Measurements from ENCODE around the gene SDE2. TPM values are rescaled to one million over a fixed set of nuclear protein-coding genes. Genes with fewer than 3 reads are reported as not detected.

SDE2 gene
- total RNA-seq, 2 experiments from 2014 or later = 17.2 to 18.5 TPM

- Mint-ChIP-seq H3K27me3 (peaks cover 8% of the 10 kb centered on the region), H3K27ac (no peak overlapping the region), H3K4me3 (no peak overlapping the region), H3K9me3 (no peaks in the 10 kb centered on the region), H3K4me1 (peaks cover 4% of the 10 kb centered on the region), H3K36me3 (no peaks in the 10 kb centered on the region)
- ATAC-seq (ENCODE audit: low read depth) (peak; percentile 76), DNase-seq (peak; percentile 81)
- POLR2A ChIA-PET = interaction anchor here (0.8 kb wide), 1 partner anchor 17 kb away, joined by 3 read pairs; no protein-coding TSS in a partner anchor
Observed at GRCh38 chr1:225962440-225962975, 36.6 kb downstream of the SDE2 start.

- Mint-ChIP-seq H3K9me3 (no peaks in the 10 kb centered on the region), H3K4me1 (peaks cover 4% of the 10 kb centered on the region), H3K36me3 (no peaks in the 10 kb centered on the region), H3K27ac (no peak overlapping the region), H3K27me3 (peaks cover 8% of the 10 kb centered on the region), H3K4me3 (no peak overlapping the region)
- ATAC-seq (ENCODE audit: low read depth) = no peak
- POLR2A ChIA-PET = interaction anchor here (0.7 to 0.8 kb wide), 2 partner anchors 16 to 152 kb away, joined by 3 read pairs; partner anchors contain the start of gene EPHX1
- DNase-seq = no peak
Observed at GRCh38 chr1:225961659-225962439, 37.3 kb downstream of the SDE2 start.

- ATAC-seq (ENCODE audit: low read depth) (no peak), DNase-seq (no peak)
- H3K27ac Mint-ChIP-seq = no peak overlapping the region
- H3K4me3 Mint-ChIP-seq = no peak overlapping the region
- H3K4me1 Mint-ChIP-seq = peaks cover 4% of the 10 kb centered on the region
- H3K27me3 Mint-ChIP-seq = peaks cover 12% of the 10 kb centered on the region
- H3K9me3 Mint-ChIP-seq = no peaks in the 10 kb centered on the region
- no peaks in the 10 kb centered on the region for H3K36me3 Mint-ChIP-seq
- POLR2A ChIA-PET = no interaction called here
Observed at GRCh38 chr1:225958041-225958440, 41.1 kb downstream of the SDE2 start.

GRCh38 chr1:225954753-225955152 lies 44.4 kb downstream of the SDE2 start:
- Mint-ChIP-seq H3K9me3 (no peaks in the 10 kb centered on the region), H3K27me3 (peaks cover 25% of the 10 kb centered on the region), H3K4me3 (no peak overlapping the region), H3K27ac (no peak overlapping the region), H3K36me3 (no peaks in the 10 kb centered on the region), H3K4me1 (peaks cover 2% of the 10 kb centered on the region)
- DNase-seq = no peak
- POLR2A ChIA-PET = no interaction called here
- no peak for ATAC-seq (ENCODE audit: low read depth)

- no peak overlapping the region for H3K27ac Mint-ChIP-seq
- peaks cover 24% of the 10 kb centered on the region for H3K27me3 Mint-ChIP-seq
- no peaks in the 10 kb centered on the region for H3K36me3 Mint-ChIP-seq
- DNase-seq (no peak), ATAC-seq (ENCODE audit: low read depth) (no peak)
- no peaks in the 10 kb centered on the region for H3K4me1 Mint-ChIP-seq
- POLR2A ChIA-PET = no interaction called here
- no peak overlapping the region for H3K4me3 Mint-ChIP-seq
- no peaks in the 10 kb centered on the region for H3K9me3 Mint-ChIP-seq
Observed at GRCh38 chr1:225953315-225953714, 45.8 kb downstream of the SDE2 start.

- Mint-ChIP-seq H3K4me3 (no peak overlapping the region), H3K36me3 (no peaks in the 10 kb centered on the region), H3K27ac (no peak overlapping the region), H3K9me3 (no peaks in the 10 kb centered on the region), H3K27me3 (peaks cover 25% of the 10 kb centered on the region), H3K4me1 (no peaks in the 10 kb centered on the region)
- ATAC-seq (ENCODE audit: low read depth) (no peak), DNase-seq (no peak)
- POLR2A ChIA-PET = no interaction called here
Observed at GRCh38 chr1:225950905-225951497, 48.1 kb downstream of the SDE2 start.

GRCh38 chr1:225949041-225949440 lies 50.1 kb downstream of the SDE2 start:
- DNase-seq (no peak), ATAC-seq (ENCODE audit: low read depth) (no peak)
- Mint-ChIP-seq H3K4me1 (peaks cover 12% of the 10 kb centered on the region), H3K27ac (no peak overlapping the region), H3K27me3 (peaks cover 26% of the 10 kb centered on the region), H3K9me3 (no peaks in the 10 kb centered on the region), H3K36me3 (no peaks in the 10 kb centered on the region), H3K4me3 (no peak overlapping the region)
- POLR2A ChIA-PET = no interaction called here

GRCh38 chr1:225946803-225947202 lies 52.3 kb downstream of the SDE2 start:
- no peaks in the 10 kb centered on the region for H3K36me3 Mint-ChIP-seq
- POLR2A ChIA-PET = no interaction called here
- no peaks in the 10 kb centered on the region for H3K9me3 Mint-ChIP-seq
- no peak overlapping the region for H3K27ac Mint-ChIP-seq
- H3K4me1 Mint-ChIP-seq = peaks cover 15% of the 10 kb centered on the region
- peaks cover 15% of the 10 kb centered on the region for H3K27me3 Mint-ChIP-seq
- no peak for DNase-seq
- no peak for ATAC-seq (ENCODE audit: low read depth)
- no peak overlapping the region for H3K4me3 Mint-ChIP-seq

- no peak for ATAC-seq (ENCODE audit: low read depth)
- POLR2A ChIA-PET = interaction anchor here (0.7 kb wide), 1 partner anchor 16 kb away, joined by 3 read pairs; no protein-coding TSS in a partner anchor
- H3K9me3 Mint-ChIP-seq = no peaks in the 10 kb centered on the region
- no peak for DNase-seq
- no peaks in the 10 kb centered on the region for H3K36me3 Mint-ChIP-seq
- no peak overlapping the region for H3K4me3 Mint-ChIP-seq
- no peak overlapping the region for H3K27ac Mint-ChIP-seq
- H3K4me1 Mint-ChIP-seq = peaks cover 18% of the 10 kb centered on the region
- H3K27me3 Mint-ChIP-seq = peaks cover 10% of the 10 kb centered on the region
Observed at GRCh38 chr1:225946082-225946620, 53.0 kb downstream of the SDE2 start.

- Mint-ChIP-seq H3K27ac (no peak overlapping the region), H3K4me3 (no peak overlapping the region), H3K4me1 (peaks cover 18% of the 10 kb centered on the region), H3K36me3 (no peaks in the 10 kb centered on the region), H3K9me3 (no peaks in the 10 kb centered on the region), H3K27me3 (peaks cover 5% of the 10 kb centered on the region)
- no peak for DNase-seq
- POLR2A ChIA-PET = interaction anchor here (0.7 to 2.4 kb wide), 5 partner anchors 17 to 116 kb away, joined by 3 to 12 read pairs (median 5); partner anchors contain the start of gene H3-3A
- ATAC-seq (ENCODE audit: low read depth) = no peak
Observed at GRCh38 chr1:225945564-225945963, 53.6 kb downstream of the SDE2 start.

GRCh38 chr1:225944951-225945350 lies 54.2 kb downstream of the SDE2 start:
- H3K27me3 Mint-ChIP-seq = peaks cover 4% of the 10 kb centered on the region
- peak; percentile 86 for ATAC-seq (ENCODE audit: low read depth)
- H3K4me1 Mint-ChIP-seq = peaks cover 18% of the 10 kb centered on the region
- DNase-seq = peak; percentile 43
- H3K27ac Mint-ChIP-seq = peak overlapping the region; percentile 91
- H3K36me3 Mint-ChIP-seq = no peaks in the 10 kb centered on the region
- POLR2A ChIA-PET = interaction anchor here (1.2 to 2.4 kb wide), 4 partner anchors 16 to 117 kb away, joined by 4 to 12 read pairs (median 6); partner anchors contain the start of gene H3-3A
- peak overlapping the region; percentile 62 for H3K4me3 Mint-ChIP-seq
- H3K9me3 Mint-ChIP-seq = no peaks in the 10 kb centered on the region

- no peaks in the 10 kb centered on the region for H3K9me3 Mint-ChIP-seq
- no peak for DNase-seq
- POLR2A ChIA-PET = interaction anchor here (1.2 to 2.4 kb wide), 4 partner anchors 15 to 118 kb away, joined by 4 to 12 read pairs (median 6); partner anchors contain the start of gene H3-3A
- peak; percentile 24 for ATAC-seq (ENCODE audit: low read depth)
- peaks cover 4% of the 10 kb centered on the region for H3K27me3 Mint-ChIP-seq
- peak overlapping the region; percentile 91 for H3K27ac Mint-ChIP-seq
- H3K4me1 Mint-ChIP-seq = peaks cover 18% of the 10 kb centered on the region
- H3K4me3 Mint-ChIP-seq = no peak overlapping the region
- no peaks in the 10 kb centered on the region for H3K36me3 Mint-ChIP-seq
Observed at GRCh38 chr1:225944387-225944786, 54.8 kb downstream of the SDE2 start.

GRCh38 chr1:225943582-225943981 lies 55.6 kb downstream of the SDE2 start:
- H3K9me3 Mint-ChIP-seq = no peaks in the 10 kb centered on the region
- no peaks in the 10 kb centered on the region for H3K36me3 Mint-ChIP-seq
- H3K27ac Mint-ChIP-seq = no peak overlapping the region
- POLR2A ChIA-PET = interaction anchor here (1.9 to 2.4 kb wide), 2 partner anchors 15 to 20 kb away, joined by 8 to 12 read pairs; no protein-coding TSS in a partner anchor
- no peak overlapping the region for H3K4me3 Mint-ChIP-seq
- peaks cover 18% of the 10 kb centered on the region for H3K4me1 Mint-ChIP-seq
- ATAC-seq (ENCODE audit: low read depth) = no peak
- DNase-seq = no peak
- H3K27me3 Mint-ChIP-seq = peaks cover 4% of the 10 kb centered on the region

All from activated naive CD8-positive, alpha-beta T cell treated with anti-CD3 and anti-CD28 coated beads, Interleukin-2, amount 10 ng/mL, durations not matched to agents 7 days and 5 days (primary cell).